Neuronal stem cell (in vitro differentiated cells): ENCODE data around the gene STMN3.

Source experiments
- DNase-seq: peaks from one replicate; pipeline ENCODE4 v3.0.0-alpha.2; 2013; ENCODE audit warnings: low spot score
- H2AFZ ChIP-seq: one replicate; pipeline ENCODE4 v1.6.1; 2013; ENCODE audit warnings: mild to moderate bottlenecking, low read length, inconsistent platforms
- H2AK5ac ChIP-seq: 2 replicates; pipeline ENCODE4 v1.6.1; 2013; ENCODE audit warnings: low read depth, mild to moderate bottlenecking, inconsistent platforms, low read length, moderate library complexity, mixed read lengths
- H2BK120ac ChIP-seq: 2 replicates; pipeline ENCODE4 v1.6.1; 2013; ENCODE audit warnings: low read depth, mild to moderate bottlenecking, inconsistent platforms, low read length, moderate library complexity, mixed read lengths
- H2BK12ac ChIP-seq: one replicate; pipeline ENCODE4 v1.6.1; 2013; ENCODE audit warnings: low read length, inconsistent platforms
- H2BK15ac ChIP-seq: 2 replicates; pipeline ENCODE4 v1.6.1; 2013; ENCODE audit warnings: mild to moderate bottlenecking, low read length, inconsistent platforms, mixed read lengths
- H2BK5ac ChIP-seq: one replicate; pipeline ENCODE4 v1.6.1; 2013; ENCODE audit warnings: inconsistent platforms, mild to moderate bottlenecking, low read length, moderate library complexity
- H3K14ac ChIP-seq: one replicate; pipeline ENCODE4 v1.6.1; 2013; ENCODE audit warnings: low read length, inconsistent platforms
- H3K18ac ChIP-seq: 2 replicates; pipeline ENCODE4 v1.6.1; 2013; ENCODE audit warnings: low read length, inconsistent platforms
- H3K23ac ChIP-seq: 2 replicates; pipeline ENCODE4 v1.6.1; 2013; ENCODE audit warnings: low read depth, mild to moderate bottlenecking, mixed read lengths, low read length, inconsistent platforms; ENCODE audit not compliant: poor library complexity
- H3K27ac ChIP-seq: replicated peaks from 3 replicates; pipeline ENCODE4 v1.5.1; 2013; ENCODE audit warnings: low read length, inconsistent platforms
- H3K27me3 ChIP-seq, 3 experiments: 2 replicates each; pipeline ENCODE4 v1.6.1; 2013; ENCODE audit warnings: low read length in 3 of 3, mild to moderate bottlenecking in 2 of 3, inconsistent platforms in 1 of 3, low read depth in 1 of 3, mixed read lengths in 1 of 3, moderate library complexity in 1 of 3; ENCODE audit not compliant: control insufficient read depth in 3 of 3, insufficient read depth in 3 of 3
- H3K36me3 ChIP-seq, 2 donors: replicated peaks in 1 of 2; 2 replicates each; pipeline ENCODE4 v1.6.1; 2013; ENCODE audit warnings: low read length in 2 of 2; ENCODE audit not compliant: control insufficient read depth in 2 of 2, insufficient read depth in 2 of 2
- H3K4ac ChIP-seq: 2 replicates; pipeline ENCODE4 v1.6.1; 2013; ENCODE audit warnings: inconsistent platforms, mild to moderate bottlenecking, low read length, moderate library complexity
- H3K4me1 ChIP-seq, 2 donors: 1 replicate in 1 of 2; 2 replicates in 1 of 2; pipeline ENCODE4 v1.6.1; 2013; ENCODE audit warnings: low read length in 2 of 2, low read depth in 1 of 2; ENCODE audit not compliant: control insufficient read depth in 2 of 2, insufficient read depth in 1 of 2
- H3K4me2 ChIP-seq: one replicate; pipeline ENCODE4 v1.6.1; 2013; ENCODE audit warnings: mild to moderate bottlenecking, low read length, inconsistent platforms; ENCODE audit not compliant: insufficient read depth, poor library complexity, severe bottlenecking
- H3K4me3 ChIP-seq, 2 donors: 2 replicates each; pipeline ENCODE4 v1.5.1; 2013; ENCODE audit warnings: low read length in 2 of 2, mild to moderate bottlenecking in 2 of 2, inconsistent platforms in 1 of 2, moderate library complexity in 1 of 2
- H3K79me1 ChIP-seq: one replicate; pipeline ENCODE4 v1.6.1; 2013; ENCODE audit warnings: low read depth, mild to moderate bottlenecking, inconsistent platforms, low read length, moderate library complexity
- H3K9ac ChIP-seq: one replicate; pipeline ENCODE4 v1.6.1; 2013; ENCODE audit warnings: mild to moderate bottlenecking, low read depth, low read length, inconsistent platforms; ENCODE audit not compliant: poor library complexity
- H3K9me3 ChIP-seq, 2 donors: replicated peaks in 1 of 2; 2 replicates each; pipeline versions ENCODE3 to v1.6.1; 2013; ENCODE audit warnings: low read length in 2 of 2, mild to moderate bottlenecking in 2 of 2, inconsistent platforms in 1 of 2, low read depth in 1 of 2, mixed read lengths in 1 of 2, moderate library complexity in 1 of 2; ENCODE audit not compliant: control insufficient read depth in 2 of 2, insufficient read depth in 1 of 2
- H4K8ac ChIP-seq: one replicate; pipeline ENCODE4 v1.6.1; 2013; ENCODE audit warnings: low read depth, mild to moderate bottlenecking, inconsistent platforms, low read length, moderate library complexity
- H4K91ac ChIP-seq: one replicate; pipeline ENCODE4 v1.6.1; 2013; ENCODE audit warnings: low read length, low read depth, mild to moderate bottlenecking, inconsistent platforms; ENCODE audit not compliant: poor library complexity
- WGBS, 2 donors: extraction: QIAGEN DNeasy Blood & Tissue Kit; methylation state at CpG; one replicate each; pipeline ENCODE4 v1.1.7; 2013; ENCODE audit warnings: missing lambda C conversion rate in 2 of 2, mixed read lengths in 1 of 2; ENCODE audit not compliant: insufficient read length in 2 of 2, insufficient replicate concordance in 1 of 2; ENCODE audit errors: extremely low coverage in 2 of 2; 5-methylcytosine and 5-hydroxymethylcytosine counted together

STMN3 gene

DNA sequence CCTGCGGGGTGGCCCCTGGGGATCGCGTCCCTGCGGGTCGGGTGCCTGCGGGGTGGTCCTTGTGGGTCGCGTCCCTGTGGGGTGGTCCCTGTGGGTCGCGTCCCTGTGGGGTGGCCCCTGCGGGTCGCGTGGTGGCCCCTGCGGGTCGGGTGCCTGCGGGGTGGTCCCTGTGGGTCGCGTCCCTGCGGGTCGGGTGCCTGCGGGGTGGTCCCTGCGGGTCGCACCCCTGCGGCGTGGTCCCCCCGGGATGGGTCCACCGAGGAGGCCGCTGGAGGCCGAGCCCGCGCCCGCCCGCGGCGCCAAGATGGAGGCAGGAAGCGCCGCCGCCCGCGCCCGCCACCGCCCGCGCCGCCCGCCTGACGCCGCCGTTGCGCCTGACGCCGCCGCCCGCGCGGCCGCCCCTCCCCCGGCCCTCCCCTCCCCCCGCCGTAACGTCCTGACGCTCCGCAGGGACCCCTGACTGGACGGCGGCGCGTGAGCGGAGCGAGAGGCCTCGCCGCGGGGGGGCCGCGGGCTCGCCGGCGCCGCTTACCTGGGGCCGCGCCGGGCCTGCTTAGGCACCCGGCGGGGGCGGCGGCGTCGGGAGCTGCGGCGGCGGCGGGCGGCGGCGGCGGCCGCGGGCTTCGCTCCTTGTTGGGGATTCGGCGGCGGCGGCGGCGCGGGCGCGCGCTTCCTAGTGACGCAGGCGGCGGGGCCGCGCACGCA, 26.6 kb downstream of the STMN3 start, which contains the start of gene GMEB2:
Gene GMEB2 (minus strand): TSS at position 678 of the 705 bp plus-strand sequence. CDS start 7,704 bp downstream, outside the sequence.
- Histone ChIP-seq H3K4me2 (peak within 1 kb of the TSS; percentile 98), H4K8ac (peak within 1 kb of the TSS; percentile 94), H4K91ac (peak within 1 kb of the TSS; percentile 30), H2BK120ac (peak within 1 kb of the TSS; percentile 82), H3K79me1 (peaks cover 7% of the 10 kb centered on the region), H3K4me3 (peak within 1 kb of the TSS; percentile 94 to 99), H3K4ac (peak within 1 kb of the TSS; percentile 98), H3K14ac (peak within 1 kb of the TSS; percentile 99), H3K9ac (peak within 1 kb of the TSS; percentile 100), H3K4me1 (peaks cover 2 to 14% of the 10 kb centered on the region in 2 donors), H3K23ac (peak within 1 kb of the TSS; percentile 100), H3K9me3 (no peaks in the 10 kb centered on the region), H2AK5ac (peak within 1 kb of the TSS; percentile 94), H3K27ac (peak within 1 kb of the TSS; percentile 81), H2BK5ac (peak within 1 kb of the TSS; percentile 97), H2BK15ac (peak within 1 kb of the TSS; percentile 89), H2BK12ac (peak within 1 kb of the TSS; percentile 6), H3K18ac (peak within 1 kb of the TSS; percentile 100), H3K36me3 (peaks cover 0 to 15% of the 10 kb centered on the region in 2 donors), H2AFZ (peak within 1 kb of the TSS; percentile 90), H3K27me3 (no peaks in the 10 kb centered on the region)
- DNase-seq = no peak
- no CpG with 5 or more reads among the region's 114 CpGs for WGBS, 2 donors

GRCh38 chr20:63625771-63626423, 27.3 kb downstream of the STMN3 start:
- H3K23ac ChIP-seq = peak overlapping the region; percentile 46
- peak overlapping the region; percentile 100 for H3K9ac ChIP-seq
- H2BK15ac ChIP-seq = no peak overlapping the region
- H3K4me3 ChIP-seq = peak overlapping the region; percentile 94 to 99
- peak overlapping the region; percentile 82 for H2BK120ac ChIP-seq
- peak overlapping the region; percentile 76 for H3K27ac ChIP-seq
- peaks cover 2 to 14% of the 10 kb centered on the region in 2 donors for H3K4me1 ChIP-seq
- H4K91ac ChIP-seq = no peak overlapping the region
- peaks cover 7% of the 10 kb centered on the region for H3K79me1 ChIP-seq
- peak overlapping the region; percentile 87 for H2AFZ ChIP-seq
- no peaks in the 10 kb centered on the region for H3K9me3 ChIP-seq
- H3K14ac ChIP-seq = peak overlapping the region; percentile 99
- peak overlapping the region; percentile 100 for H3K18ac ChIP-seq
- peak overlapping the region; percentile 2 for H3K4ac ChIP-seq
- H2BK12ac ChIP-seq = no peak overlapping the region
- H2BK5ac ChIP-seq = peak overlapping the region; percentile 97
- peak overlapping the region; percentile 77 for H2AK5ac ChIP-seq
- no peaks in the 10 kb centered on the region for H3K27me3 ChIP-seq
- peak overlapping the region; percentile 94 for H4K8ac ChIP-seq
- H3K4me2 ChIP-seq = peak overlapping the region; percentile 69
- DNase-seq = no peak
- no CpG with 5 or more reads among the region's 36 CpGs for WGBS, 2 donors
- peaks cover 0 to 15% of the 10 kb centered on the region in 2 donors for H3K36me3 ChIP-seq

GRCh38 chr20:63624486-63624885, 28.7 kb downstream of the STMN3 start:
- no peak overlapping the region for H3K4me2 ChIP-seq
- H3K4me3 ChIP-seq = no peak overlapping the region
- H3K18ac ChIP-seq = no peak overlapping the region
- H2AFZ ChIP-seq = no peak overlapping the region
- no peak overlapping the region for H3K14ac ChIP-seq
- no peak overlapping the region for H4K8ac ChIP-seq
- H3K79me1 ChIP-seq = peaks cover 7% of the 10 kb centered on the region
- H3K23ac ChIP-seq = no peak overlapping the region
- no peaks in the 10 kb centered on the region for H3K9me3 ChIP-seq
- H2BK5ac ChIP-seq = no peak overlapping the region
- no CpG with 5 or more reads among the region's 15 CpGs for WGBS, 2 donors
- no peak overlapping the region for H2BK120ac ChIP-seq
- H3K4me1 ChIP-seq = peaks cover 2 to 14% of the 10 kb centered on the region in 2 donors
- no peak overlapping the region for H2BK15ac ChIP-seq
- no peak overlapping the region for H3K9ac ChIP-seq
- no peak overlapping the region for H4K91ac ChIP-seq
- no peak overlapping the region for H2BK12ac ChIP-seq
- H3K36me3 ChIP-seq = peaks cover 0 to 17% of the 10 kb centered on the region in 2 donors
- no peak overlapping the region for H3K4ac ChIP-seq
- no peak overlapping the region for H2AK5ac ChIP-seq
- no peak for DNase-seq
- H3K27me3 ChIP-seq = no peaks in the 10 kb centered on the region
- H3K27ac ChIP-seq = no peak overlapping the region

GRCh38 chr20:63622732-63623131, 30.5 kb downstream of the STMN3 start:
- no peak for DNase-seq

More at GRCh38 chr20:63622732-63623131, 30.5 kb downstream of the STMN3 start:
- no peak overlapping the region for H4K8ac ChIP-seq
- H2BK120ac ChIP-seq = no peak overlapping the region
- no peak overlapping the region for H3K9ac ChIP-seq
- no peak overlapping the region for H4K91ac ChIP-seq
- H3K4ac ChIP-seq = no peak overlapping the region
- peaks cover 12% of the 10 kb centered on the region for H3K79me1 ChIP-seq
- no peak overlapping the region for H3K14ac ChIP-seq
- no peak overlapping the region for H2BK15ac ChIP-seq
- H3K4me1 ChIP-seq = peaks cover 2 to 8% of the 10 kb centered on the region in 2 donors
- H2AK5ac ChIP-seq = no peak overlapping the region
- H3K27ac ChIP-seq = no peak overlapping the region
- H3K36me3 ChIP-seq = peaks cover 9 to 29% of the 10 kb centered on the region in 2 donors
- no peaks in the 10 kb centered on the region for H3K9me3 ChIP-seq
- no peaks in the 10 kb centered on the region for H3K27me3 ChIP-seq
- no peak overlapping the region for H2BK5ac ChIP-seq
- no peak overlapping the region for H3K4me2 ChIP-seq
- no peak overlapping the region for H3K23ac ChIP-seq
- H3K4me3 ChIP-seq = no peak overlapping the region
- WGBS, 2 donors = 100% methylated on average over 1 of the region's 14 CpGs; no CpG with 5 or more reads in 1 of the 2 donors
- no peak overlapping the region for H2AFZ ChIP-seq
- H2BK12ac ChIP-seq = no peak overlapping the region
- no peak overlapping the region for H3K18ac ChIP-seq
